GM18870 (cell line): Measurements from ENCODE around the gene RTN4RL1.
"Not testable (repeated sequence)": the region's sequence is repeated elsewhere in the genome, so short reads cannot be mapped to it uniquely, and the experiment has no call there.

ENCODE experiments used
- ATAC-seq: cut with Tn5 transposase; IDR thresholded peaks from one replicate; pipeline ENCODE4 v1.9.1; 2021; ENCODE audit warnings: moderate library complexity; ENCODE audit not compliant: unreplicated experiment

The RTN4RL1 gene

GRCh38 chr17:1898332-1898731 lies 126.8 kb downstream of the RTN4RL1 start:
- ATAC-seq, result no peak

DNA sequence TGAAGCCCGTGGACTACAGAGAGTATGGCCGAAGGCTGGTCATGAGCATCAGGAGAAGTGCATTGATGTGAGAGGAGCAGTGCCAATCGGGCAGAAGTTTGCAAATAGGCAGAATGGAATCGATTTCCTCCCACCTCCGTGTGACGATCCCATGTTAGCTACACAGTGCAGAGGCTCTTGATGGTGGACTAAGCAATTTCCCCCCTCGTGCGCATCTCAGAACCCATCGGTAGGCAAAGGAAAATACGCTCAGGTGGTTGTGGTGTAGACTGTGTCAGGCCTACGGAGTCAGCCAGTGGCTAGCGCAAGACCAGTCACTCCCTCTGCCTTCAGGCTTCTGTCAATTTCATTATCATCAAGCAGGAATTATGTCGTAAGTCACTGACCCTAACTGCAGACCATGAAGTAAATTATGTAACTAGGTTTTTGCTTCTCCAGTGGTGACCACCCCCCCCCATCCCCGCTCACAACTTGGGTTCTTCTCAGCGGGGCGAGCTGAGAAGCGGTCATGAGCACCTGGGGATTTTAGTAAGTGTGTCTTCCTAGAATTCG lies 128.0 kb downstream of the RTN4RL1 start:
- ATAC-seq, result no peak

DNA sequence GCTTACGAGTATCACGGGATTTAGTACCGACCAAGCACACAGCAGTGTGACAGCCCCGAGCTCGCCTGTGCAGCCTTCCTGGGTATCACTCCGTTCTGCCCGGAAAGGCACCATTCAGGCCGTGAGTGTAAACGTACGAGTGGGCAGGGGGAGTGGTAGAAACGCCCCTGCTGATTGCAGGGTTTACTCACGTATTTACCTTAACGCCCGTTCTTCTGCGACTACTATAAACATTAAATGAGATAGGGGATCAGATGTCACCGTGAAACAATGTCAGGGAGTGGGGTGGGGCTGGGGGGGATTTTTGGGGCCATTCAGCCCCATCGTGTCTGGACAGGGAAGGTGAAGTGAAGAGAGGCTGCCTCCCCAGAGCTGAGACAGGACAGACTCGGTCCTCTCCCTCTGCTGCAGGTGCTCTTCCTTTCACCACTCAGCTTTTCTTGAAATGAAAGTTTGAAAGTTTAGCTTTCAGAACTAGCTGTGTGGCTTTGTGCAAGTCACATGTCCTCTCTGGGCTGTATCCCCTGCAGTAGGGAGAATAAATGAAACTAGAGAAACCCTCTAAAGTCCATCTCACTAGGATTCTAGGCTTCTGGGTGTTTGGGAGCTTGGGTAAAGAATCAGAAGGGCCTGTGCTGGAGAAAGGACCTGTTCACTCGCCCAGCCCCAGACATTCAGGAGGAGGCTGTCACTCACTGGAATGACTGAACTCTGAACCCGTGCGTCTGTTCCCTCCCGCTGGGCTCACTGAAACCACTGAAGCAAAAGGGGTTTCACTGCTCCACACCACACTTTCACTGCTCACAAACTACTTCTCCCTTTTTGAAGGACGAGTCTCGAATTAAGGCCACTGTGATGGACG lies 128.7 kb downstream of the RTN4RL1 start:
- no peak for ATAC-seq

DNA sequence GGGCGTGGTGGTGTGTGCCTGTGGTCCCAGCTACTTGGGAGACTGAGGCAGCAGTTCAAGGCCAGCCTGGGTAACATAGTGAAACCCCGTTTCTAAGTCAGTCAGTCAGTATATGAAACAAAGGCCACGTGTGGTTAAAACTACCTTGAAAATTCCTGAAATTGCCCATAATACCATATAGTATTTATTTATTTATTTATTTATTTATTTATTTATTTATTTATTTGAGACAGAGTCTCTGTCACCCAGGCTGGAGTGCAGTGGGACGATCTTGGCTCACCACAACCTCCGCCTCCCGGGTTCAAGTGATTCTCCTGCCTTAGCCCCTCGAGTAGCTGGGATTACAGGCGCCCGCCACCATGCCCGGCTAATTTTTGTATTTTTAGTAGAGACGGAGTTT lies 129.7 kb downstream of the RTN4RL1 start:
- ATAC-seq, result not testable (repeated sequence)

DNA sequence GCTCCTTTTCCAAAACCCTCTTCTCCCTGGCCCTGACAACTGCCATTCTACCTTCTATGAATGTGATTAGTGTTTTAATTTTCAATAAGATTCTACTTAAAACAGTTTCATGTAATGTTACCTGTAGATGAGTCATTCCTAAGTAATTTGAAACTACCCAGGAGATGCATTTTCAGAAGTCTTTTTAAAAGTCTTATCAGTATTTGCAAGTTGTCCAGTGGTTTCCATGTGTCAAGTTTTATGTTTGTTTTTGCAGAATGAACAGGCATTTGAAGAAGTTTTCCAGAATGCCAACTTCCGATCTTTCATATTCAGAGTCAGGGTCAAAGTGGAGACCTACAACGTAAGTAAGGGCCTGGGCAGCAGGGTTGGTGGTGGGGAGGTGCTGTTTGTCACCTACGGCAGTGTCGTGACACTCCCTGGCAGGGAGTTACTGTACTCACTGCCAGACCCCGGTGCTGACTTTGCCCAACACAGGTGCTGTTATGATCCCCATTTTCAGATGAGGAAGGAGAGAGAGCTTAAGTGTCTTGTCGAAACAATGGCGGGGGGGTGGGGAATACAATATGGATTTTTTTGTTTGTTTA lies 130.3 kb downstream of the RTN4RL1 start:
- no peak for ATAC-seq

- ATAC-seq, result no peak
Measured at GRCh38 chr17:1890758-1891450, 134.2 kb downstream of the RTN4RL1 start.

DNA sequence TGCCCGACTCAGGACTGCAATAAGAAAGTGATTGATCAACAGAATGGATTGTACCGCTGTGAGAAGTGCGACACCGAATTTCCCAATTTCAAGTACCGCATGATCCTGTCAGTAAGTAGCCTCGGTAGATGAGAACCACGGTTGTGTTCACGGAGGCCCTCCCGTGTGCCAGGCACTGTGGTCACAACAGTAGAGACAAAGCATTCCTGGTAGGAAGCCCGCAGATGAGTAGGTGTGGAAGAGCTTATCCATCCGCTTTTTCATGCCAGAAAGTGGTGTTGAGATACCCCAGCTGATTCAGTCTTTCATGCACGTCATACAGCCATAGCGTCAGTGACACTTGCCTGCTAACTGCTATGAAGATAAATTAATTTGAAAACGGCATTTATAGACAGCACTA lies 136.4 kb downstream of the RTN4RL1 start:
- no peak for ATAC-seq
